ENCODE results near the gene INHBC. TPM values are rescaled to one million over a fixed set of nuclear protein-coding genes. Genes with fewer than 3 reads are reported as not detected.
"Not testable (repeated sequence)": the region's sequence is repeated elsewhere in the genome, so short reads cannot be mapped to it uniquely, and the experiment has no call there.

INHBC gene
- total and polyA plus RNA-seq, 7 donors, result not detected

- Histone ChIP-seq H3K36me3 (peaks cover 0 to 24% (median under 1%) of the 10 kb centered on the region in 4 donors), H3K4me1 (peaks cover 0 to 4% (median 0%) of the 10 kb centered on the region in 4 donors), H3K27me3 (no peaks in the 10 kb centered on the region), H3K9me3 (no peaks in the 10 kb centered on the region), H3K27ac (no peak overlapping the region), H3K4me3 (no peak overlapping the region)
- 64 to 72% methylated on average over 3 of the region's 3 CpGs for WGBS, 2 donors
- no peak for TF ChIP-seq CTCF (IDR thresholded peaks at IDR 0.05)
- no peak for TF ChIP-seq EP300 (IDR thresholded peaks at IDR 0.05)
- TF ChIP-seq POLR2A (IDR thresholded peaks at IDR 0.05), result no peak
- TF ChIP-seq POLR2AphosphoS5 (IDR thresholded peaks at IDR 0.05), result no peak
- intact Hi-C loops (cut with DNase I), result no loop called here
- DNase-seq, result no peak
These were observed 45.6 kb upstream of the INHBC start for GRCh38 chr12:57389033-57389432.

- Histone ChIP-seq H3K4me3 (no peak overlapping the region), H3K27me3 (no peaks in the 10 kb centered on the region), H3K9me3 (no peaks in the 10 kb centered on the region), H3K4me1 (peaks cover 0 to 4% (median 0%) of the 10 kb centered on the region in 4 donors), H3K27ac (no peak overlapping the region), H3K36me3 (peaks cover 0 to 36% (median 9%) of the 10 kb centered on the region in 4 donors)
- WGBS, 2 donors, result 92 to 95% methylated on average over 2 of the region's 2 CpGs
- no peak for DNase-seq
- TF ChIP-seq POLR2A (IDR thresholded peaks at IDR 0.05), result no peak
- TF ChIP-seq POLR2AphosphoS5 (IDR thresholded peaks at IDR 0.05), result no peak
- intact Hi-C loops (cut with DNase I), result no loop called here
These were observed 44.4 kb upstream of the INHBC start for GRCh38 chr12:57390174-57390573.

- H3K9me3 ChIP-seq, result no peaks in the 10 kb centered on the region
- whole genome bisulfite sequencing, 2 donors, result 95 to 96% methylated on average over 18 of the region's 18 CpGs
- H3K27me3 ChIP-seq, result no peaks in the 10 kb centered on the region
- intact Hi-C loops (cut with DNase I), result no loop called here
- H3K36me3 ChIP-seq, result peaks cover 0 to 32% (median 9%) of the 10 kb centered on the region in 4 donors
- H3K4me3 ChIP-seq, result no peak overlapping the region
- no peak for DNase-seq
- H3K4me1 ChIP-seq, result no peaks in the 10 kb centered on the region
- H3K27ac ChIP-seq, result no peak overlapping the region
- TF ChIP-seq CTCF (IDR thresholded peaks at IDR 0.05) (no peak), POLR2A (IDR thresholded peaks at IDR 0.05) (no peak), POLR2AphosphoS5 (IDR thresholded peaks at IDR 0.05) (no peak), EP300 (IDR thresholded peaks at IDR 0.05) (no peak)
These were observed 39.5 kb upstream of the INHBC start for GRCh38 chr12:57395121-57395520.

- WGBS, 2 donors, result 87 to 93% methylated on average over 2 of the region's 2 CpGs
- H3K4me3 ChIP-seq, result no peak overlapping the region
- no peak for DNase-seq
- no peaks in the 10 kb centered on the region for H3K9me3 ChIP-seq
- peaks cover 0 to 9% (median 4%) of the 10 kb centered on the region in 4 donors for H3K4me1 ChIP-seq
- peaks cover 0 to 22% (median 9%) of the 10 kb centered on the region in 4 donors for H3K36me3 ChIP-seq
- no peaks in the 10 kb centered on the region for H3K27me3 ChIP-seq
- intact Hi-C loops (cut with DNase I), result no loop called here
- no peak overlapping the region for H3K27ac ChIP-seq
- no peak for TF ChIP-seq POLR2AphosphoS5 (IDR thresholded peaks at IDR 0.05)
- no peak for TF ChIP-seq POLR2A (IDR thresholded peaks at IDR 0.05)
- TF ChIP-seq CTCF (IDR thresholded peaks at IDR 0.05), result no peak
- no peak for TF ChIP-seq EP300 (IDR thresholded peaks at IDR 0.05)
These were observed 37.1 kb upstream of the INHBC start for GRCh38 chr12:57397441-57397840.

- WGBS, 2 donors, result 94 to 98% methylated on average over 6 to 7 of the region's 7 CpGs
- DNase-seq; H3K27me3 ChIP-seq; H3K4me3 ChIP-seq; H3K9me3 ChIP-seq; H3K27ac ChIP-seq; H3K36me3 ChIP-seq; intact Hi-C loops (cut with DNase I); H3K4me1 ChIP-seq: not testable (repeated sequence)
These were observed 34.7 kb upstream of the INHBC start for GRCh38 chr12:57399718-57400463.

- intact Hi-C loops (cut with DNase I), result no loop called here
- peaks cover 0 to 9% (median 4%) of the 10 kb centered on the region in 4 donors for H3K4me1 ChIP-seq
- H3K36me3 ChIP-seq, result no peaks in the 10 kb centered on the region
- TF ChIP-seq EP300 (IDR thresholded peaks at IDR 0.05) (no peak), CTCF (IDR thresholded peaks at IDR 0.05) (no peak), POLR2AphosphoS5 (IDR thresholded peaks at IDR 0.05) (peak in 1 of 4 donors; percentile 34), POLR2A (IDR thresholded peaks at IDR 0.05) (no peak)
- H3K4me3 ChIP-seq, result no peak overlapping the region
- DNase-seq, result no peak
- 82 to 87% methylated on average over 5 of the region's 5 CpGs for WGBS, 2 donors
- H3K27ac ChIP-seq, result no peak overlapping the region
- H3K27me3 ChIP-seq, result no peaks in the 10 kb centered on the region
- no peaks in the 10 kb centered on the region for H3K9me3 ChIP-seq
These were observed 33.4 kb upstream of the INHBC start for GRCh38 chr12:57401165-57401564.

GRCh38 chr12:57402156-57402555 is 32.4 kb upstream of the INHBC start:
- H3K27ac ChIP-seq; H3K27me3 ChIP-seq; H3K9me3 ChIP-seq; H3K36me3 ChIP-seq; intact Hi-C loops (cut with DNase I); DNase-seq; H3K4me3 ChIP-seq; H3K4me1 ChIP-seq: not testable (repeated sequence)
- 97 to 98% methylated on average over 4 of the region's 4 CpGs for WGBS, 2 donors

Data from sigmoid colon (tissue), 7 donors.